Right lobe of liver (tissue), 6 donors: ENCODE measurements around the gene EZH1. TPM values are rescaled to one million over a fixed set of nuclear protein-coding genes. Genes with fewer than 3 reads are reported as not detected.

Experiments
- ATAC-seq, 4 donors: fragments of 200-7000 bp; cut with Tn5 transposase; one replicate each; pipeline ENCODE4 v1.9.1; 2020; ENCODE audit warnings: mild to moderate bottlenecking in 4 of 4, moderate library complexity in 4 of 4
- DNase-seq, 3 donors: peaks; one replicate each; pipeline ENCODE4 v3.0.0-alpha.2; 2020
- H3K27ac ChIP-seq, 3 donors: fragments of 200-600 bp; one replicate each; pipeline ENCODE4 v1.8.0; 2022
- H3K27me3 ChIP-seq, 2 donors: fragments of 200-600 bp; one replicate each; pipeline ENCODE4 v1.8.0; 2022
- H3K36me3 ChIP-seq, 4 donors: fragments of 200-600 bp; sonication (generic) in 1 of 4; one replicate each; pipeline versions ENCODE4 v1.5.1 to v1.8.0; 2017 to 2022; ENCODE audit warnings: control low read depth in 1 of 4
- H3K4me1 ChIP-seq, 4 donors: fragments of 200-600 bp; sonication (generic) in 1 of 4; one replicate each; pipeline versions ENCODE4 v1.5.1 to v1.8.0; 2017 to 2022; ENCODE audit warnings: control low read depth in 1 of 4
- H3K4me3 ChIP-seq, 3 donors: fragments of 200-600 bp; one replicate each; pipeline ENCODE4 v1.8.0; 2022
- H3K9me3 ChIP-seq, 4 donors: fragments of 200-600 bp; sonication (generic) in 1 of 4; one replicate each; pipeline versions ENCODE4 v1.5.1 to v1.8.0; 2017 to 2022; ENCODE audit warnings: control low read depth in 1 of 4
- CTCF ChIP-seq, 4 donors: fragments of 200-600 bp in 3 of 4; fragments of 450-650 bp in 1 of 4; IDR thresholded peaks; one replicate each; pipeline versions ENCODE4 v1.5.1 to v1.8.0; 2016 to 2022; ENCODE audit warnings: antibody characterized with exemption in 4 of 4, mild to moderate bottlenecking in 2 of 4
- POLR2A ChIP-seq: fragments of 450-650 bp; IDR thresholded peaks from one replicate; pipeline ENCODE4 v1.6.1; 2017; ENCODE audit warnings: antibody characterized with exemption, mild to moderate bottlenecking
- whole genome bisulfite sequencing: methylation state at CpG from one replicate; pipeline ENCODE4 v1.1.6; 2018; ENCODE audit warnings: low coverage, low lambda C conversion rate; ENCODE audit not compliant: insufficient coverage; ENCODE audit errors: missing lambda C conversion rate; 5-methylcytosine and 5-hydroxymethylcytosine counted together
- intact Hi-C, 2 donors: fragments of 100-400 bp; cut with DNase I; formaldehyde crosslinking; loops; one replicate each; pipeline versions ENCODE4 v1.11.2 to v1.14.1; 2022
- total RNA-seq, 6 experiments: library from RNA; depleted of rRNA in 2 of 6; stranded (reverse); fragments of >200 nt in 2 of 6; fragmentation: NEBNext Ultra II Directional in 3 of 6; extraction: Animal tissue kit (Norgen Biotek cat#: 25700) in 3 of 6; gene quantifications; one replicate each; pipeline versions ENCODE4 v1.1.0 to v1.2.4, GENCODE V29; 2016 to 2023
- donor health status: DM: no; HTN: yes; CAD: no.
- donor health status: DM: no; HTN: no; CAD: no.
- donor health status: DM: no; HTN: no; CAD: no.
- donor health status: DM: no; HTN: yes; CAD: no.
- donor health status: DM: no; HTN: yes; CAD: no.

The EZH1 gene
- total RNA-seq, 6 experiments from 2014 or later: 5.5 to 16.5 (median 10.8) TPM

- H3K27me3 ChIP-seq: no peaks in the 10 kb centered on the region
- no peaks in the 10 kb centered on the region for H3K36me3 ChIP-seq
- TF ChIP-seq POLR2A: peak; percentile 63
- TF ChIP-seq CTCF (IDR thresholded peaks at IDR 0.05): no peak
- intact Hi-C loops: no loop called here
- peak; percentile 92 to 96 (median 94) for ATAC-seq
- no peaks in the 10 kb centered on the region for H3K4me1 ChIP-seq
- 0% methylated on average over 1 of the region's 59 CpGs for WGBS
- H3K27ac ChIP-seq: peak within 1 kb of the TSS in 2 of 3 donors; percentile 32 to 62
- peak within 1 kb of the TSS; percentile 62 to 68 (median 63) for H3K4me3 ChIP-seq
- DNase-seq: peak; percentile 88 to 91 (median 89)
- H3K9me3 ChIP-seq: no peaks in the 10 kb centered on the region
Measured at GRCh38 chr17:42659079-42659931, 85.5 kb downstream of the EZH1 start, which contains the start of gene TUBG2. TSS of gene TUBG2 (plus strand) at chr17:42659284. CDS start at chr17:42659504, 220 bp downstream.

- intact Hi-C loops: no loop called here
- TF ChIP-seq POLR2A: no peak
- TF ChIP-seq CTCF (IDR thresholded peaks at IDR 0.05): no peak
- DNase-seq: no peak
- Histone ChIP-seq H3K9me3 (no peaks in the 10 kb centered on the region), H3K4me3 (no peak overlapping the region), H3K27ac (no peak overlapping the region), H3K27me3 (no peaks in the 10 kb centered on the region), H3K4me1 (peaks cover 0 to 6% (median 0%) of the 10 kb centered on the region in 4 donors), H3K36me3 (no peaks in the 10 kb centered on the region)
- no peak for ATAC-seq
- 87% methylated on average over 9 of the region's 9 CpGs for WGBS
Measured at GRCh38 chr17:42657824-42658588, 86.8 kb downstream of the EZH1 start.

DNA sequence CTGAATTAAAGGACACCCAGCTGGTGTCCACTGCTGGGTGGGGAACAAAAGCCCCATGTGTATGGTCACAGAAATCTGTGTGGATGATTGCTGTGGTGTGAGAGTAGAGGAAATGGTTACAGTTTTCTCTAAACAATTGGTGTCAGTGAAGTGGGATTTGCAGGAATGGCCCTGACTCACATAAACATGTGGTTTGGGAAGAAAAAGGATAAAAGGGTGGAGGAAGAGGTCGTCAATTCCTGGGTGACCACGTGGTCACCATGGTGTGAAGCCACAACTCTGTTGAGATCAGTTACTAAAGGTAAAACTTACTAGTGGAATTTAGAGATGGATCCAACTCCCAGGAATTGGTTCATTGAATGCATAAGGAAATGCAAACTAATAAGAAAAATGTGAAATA, 89.3 kb downstream of the EZH1 start:
- H3K4me1 ChIP-seq: peaks cover 0 to 6% (median 0%) of the 10 kb centered on the region in 4 donors
- no peak for TF ChIP-seq CTCF (IDR thresholded peaks at IDR 0.05)
- TF ChIP-seq POLR2A: no peak
- no peak for ATAC-seq
- DNase-seq: no peak
- no peak overlapping the region for H3K27ac ChIP-seq
- intact Hi-C loops: no loop called here
- H3K9me3 ChIP-seq: no peaks in the 10 kb centered on the region
- WGBS: 78% methylated on average over 2 of the region's 2 CpGs
- no peak overlapping the region for H3K4me3 ChIP-seq
- no peaks in the 10 kb centered on the region for H3K36me3 ChIP-seq
- no peaks in the 10 kb centered on the region for H3K27me3 ChIP-seq

GRCh38 chr17:42653179-42654124, 91.4 kb downstream of the EZH1 start:
- intact Hi-C loops: no loop called here
- peak overlapping the region in 1 of 3 donors; percentile 29 for H3K4me3 ChIP-seq
- peak; percentile 41 to 61 (median 58) for ATAC-seq
- no peaks in the 10 kb centered on the region for H3K27me3 ChIP-seq
- no peaks in the 10 kb centered on the region for H3K36me3 ChIP-seq
- peak overlapping the region in 2 of 3 donors; percentile 20 to 33 for H3K27ac ChIP-seq
- peak in 2 of 3 donors; percentile 23 to 50 for DNase-seq
- H3K9me3 ChIP-seq: no peaks in the 10 kb centered on the region
- H3K4me1 ChIP-seq: peaks cover 0 to 6% (median 0%) of the 10 kb centered on the region in 4 donors
- WGBS: 20% methylated on average over 29 of the region's 42 CpGs
- no peak for TF ChIP-seq CTCF (IDR thresholded peaks at IDR 0.05)
